ENCODE data around the gene CDH4.

The CDH4 gene

GRCh38 chr20:61736001-61736635 lies 484.1 kb downstream of the CDH4 start:
- in situ Hi-C loops (cut with HindIII; ENCODE audit: low sequenced_read_pairs): no loop called here

- in situ Hi-C loops (cut with HindIII; ENCODE audit: low sequenced_read_pairs): no loop called here
Measured at GRCh38 chr20:61736751-61737310, 484.8 kb downstream of the CDH4 start.

GRCh38 chr20:61737346-61737745 lies 485.3 kb downstream of the CDH4 start:
- in situ Hi-C loops (cut with HindIII; ENCODE audit: low sequenced_read_pairs): no loop called here

GRCh38 chr20:61737812-61738443 lies 485.9 kb downstream of the CDH4 start:
- in situ Hi-C loops (cut with HindIII; ENCODE audit: low sequenced_read_pairs): no loop called here

GRCh38 chr20:61738601-61739069 lies 486.6 kb downstream of the CDH4 start:
- in situ Hi-C loops (cut with HindIII; ENCODE audit: low sequenced_read_pairs): no loop called here

GRCh38 chr20:61739086-61739831 lies 487.2 kb downstream of the CDH4 start:
- in situ Hi-C loops (cut with HindIII; ENCODE audit: low sequenced_read_pairs): no loop called here

- in situ Hi-C loops (cut with HindIII; ENCODE audit: low sequenced_read_pairs): no loop called here
Measured at GRCh38 chr20:61739832-61740118, 487.7 kb downstream of the CDH4 start.

- in situ Hi-C loops (cut with HindIII; ENCODE audit: low sequenced_read_pairs): no loop called here
Measured at GRCh38 chr20:61742097-61742825, 490.2 kb downstream of the CDH4 start.

- in situ Hi-C loops (cut with HindIII; ENCODE audit: low sequenced_read_pairs): no loop called here
Measured at GRCh38 chr20:61743606-61744005, 491.5 kb downstream of the CDH4 start.

GRCh38 chr20:61744691-61745396 lies 492.8 kb downstream of the CDH4 start:
- in situ Hi-C loops (cut with HindIII; ENCODE audit: low sequenced_read_pairs): no loop called here

GRCh38 chr20:61745397-61746146 lies 493.5 kb downstream of the CDH4 start:
- in situ Hi-C loops (cut with HindIII; ENCODE audit: low sequenced_read_pairs): no loop called here

GRCh38 chr20:61746147-61746646 lies 494.1 kb downstream of the CDH4 start:
- in situ Hi-C loops (cut with HindIII; ENCODE audit: low sequenced_read_pairs): no loop called here

- in situ Hi-C loops (cut with HindIII; ENCODE audit: low sequenced_read_pairs): no loop called here
Measured at GRCh38 chr20:61746781-61747180, 494.7 kb downstream of the CDH4 start.

GRCh38 chr20:61748376-61748775 lies 496.3 kb downstream of the CDH4 start:
- in situ Hi-C loops (cut with HindIII; ENCODE audit: low sequenced_read_pairs): no loop called here

- in situ Hi-C loops (cut with HindIII; ENCODE audit: low sequenced_read_pairs): no loop called here
Measured at GRCh38 chr20:61749406-61750075, 497.5 kb downstream of the CDH4 start.

GRCh38 chr20:61750093-61750492 lies 498.0 kb downstream of the CDH4 start:
- in situ Hi-C loops (cut with HindIII; ENCODE audit: low sequenced_read_pairs): no loop called here

- in situ Hi-C loops (cut with HindIII; ENCODE audit: low sequenced_read_pairs): no loop called here
Measured at GRCh38 chr20:61752576-61752975, 500.5 kb downstream of the CDH4 start.

- in situ Hi-C loops (cut with HindIII; ENCODE audit: low sequenced_read_pairs): no loop called here
Measured at GRCh38 chr20:61753316-61753942, 501.4 kb downstream of the CDH4 start.
